H1 (cell line): ENCODE measurements around the gene MSH5. TPM values are rescaled to one million over a fixed set of nuclear protein-coding genes. Genes with fewer than 3 reads are reported as not detected.

Experiments used
- CTCF ChIA-PET: fragments of 300-600 bp; sonication (Branson Sonifier 250); formaldehyde crosslinking; loops from one replicate; lab custom pipeline; 2021; ENCODE audit not compliant: partially characterized antibody; lab: Charles Lee
- POLR2A ChIA-PET: fragments of 300-600 bp; sonication (Branson Sonifier 250); formaldehyde crosslinking; loops from one replicate; lab custom pipeline; 2021; ENCODE audit warnings: inconsistent platforms; ENCODE audit not compliant: partially characterized antibody; lab: Charles Lee
- DNase-seq, 2 experiments: peaks; one replicate each; pipeline versions ENCODE4 v3.0.0 to v3.0.0-alpha.2; 2010 to 2022; ENCODE audit warnings: low spot score in 2 of 2, low read depth in 1 of 2, mixed read lengths in 1 of 2
- FAIRE-seq: peaks from 2 replicates; lab custom pipeline; 2011; peaks lifted over from hg19 to GRCh38; lab: Jason Lieb, UNC
- H2AFZ ChIP-seq: 2 replicates; pipeline ENCODE4 v1.8.1; 2012; ENCODE audit warnings: low read length, inconsistent platforms
- H2AK5ac ChIP-seq: 2 replicates; pipeline ENCODE4 v1.6.1; 2013; ENCODE audit warnings: low read depth, low read length
- H2BK120ac ChIP-seq: replicated peaks from 2 replicates; pipeline ENCODE3; 2013; ENCODE audit warnings: low read depth, low read length, inconsistent platforms
- H2BK12ac ChIP-seq: 2 replicates; pipeline ENCODE4 v1.6.1; 2013; ENCODE audit warnings: low read depth, low read length
- H2BK15ac ChIP-seq: 2 replicates; pipeline ENCODE4 v1.6.1; 2013; ENCODE audit warnings: low read length
- H2BK20ac ChIP-seq: 2 replicates; pipeline ENCODE4 v1.6.1; 2013; ENCODE audit warnings: low read length
- H2BK5ac ChIP-seq: 2 replicates; pipeline ENCODE4 v1.6.1; 2013; ENCODE audit warnings: low read depth, low read length
- H3K14ac ChIP-seq: 2 replicates; pipeline ENCODE4 v1.6.1; 2013; ENCODE audit warnings: inconsistent platforms; ENCODE audit not compliant: insufficient read length
- H3K18ac ChIP-seq: 2 replicates; pipeline ENCODE4 v1.6.1; 2013; ENCODE audit warnings: low read length; ENCODE audit errors: extremely low read depth
- H3K23ac ChIP-seq: 2 replicates; pipeline ENCODE4 v1.6.1; 2013; ENCODE audit warnings: inconsistent platforms; ENCODE audit not compliant: insufficient read length
- H3K23me2 ChIP-seq: 2 replicates; pipeline ENCODE4 v1.6.1; 2013; ENCODE audit warnings: low read depth, low read length
- H3K27ac ChIP-seq: 2 replicates; pipeline ENCODE4 v1.6.1; 2011; ENCODE audit warnings: low read depth, low read length, inconsistent platforms
- H3K27me3 ChIP-seq, 4 experiments: replicated peaks in 1 of 4; 1 replicate in 1 of 4; 2 replicates in 3 of 4; pipeline versions ENCODE4 v1.6.1 to v1.8.1; 2011 to 2013; ENCODE audit warnings: low read length in 3 of 4, mild to moderate bottlenecking in 3 of 4, inconsistent platforms in 2 of 4, mixed read lengths in 2 of 4, moderate library complexity in 1 of 4; ENCODE audit not compliant: control insufficient read depth in 3 of 4, insufficient read depth in 3 of 4; ENCODE audit errors: extremely low read depth in 1 of 4
- H3K36me3 ChIP-seq, 4 experiments: 2 replicates each; pipeline versions ENCODE4 v1.6.1 to v1.8.1; 2011 to 2013; ENCODE audit warnings: mild to moderate bottlenecking in 4 of 4, low read length in 3 of 4, moderate library complexity in 2 of 4, control low read depth in 1 of 4, inconsistent platforms in 1 of 4; ENCODE audit not compliant: insufficient read depth in 4 of 4, control insufficient read depth in 2 of 4
- H3K4ac ChIP-seq: replicated peaks from 2 replicates; pipeline ENCODE3; 2013; ENCODE audit warnings: low read length, low read depth, mixed read lengths, inconsistent platforms; ENCODE audit not compliant: insufficient read length
- H3K4me1 ChIP-seq, 4 experiments: replicated peaks in 1 of 4; 1 replicate in 1 of 4; 2 replicates in 3 of 4; pipeline versions ENCODE4 v1.6.1 to v1.8.1; 2011 to 2013; ENCODE audit warnings: low read length in 3 of 4, inconsistent platforms in 2 of 4, mixed read lengths in 1 of 4; ENCODE audit not compliant: insufficient read depth in 4 of 4, control insufficient read depth in 3 of 4
- H3K4me2 ChIP-seq, 2 experiments: 2 replicates each; pipeline versions ENCODE4 v1.6.1 to v1.8.1; 2011 to 2013; ENCODE audit warnings: low read depth in 2 of 2, low read length in 2 of 2, control low read depth in 1 of 2, inconsistent platforms in 1 of 2, mild to moderate bottlenecking in 1 of 2; ENCODE audit not compliant: insufficient read depth in 1 of 2
- H3K4me3 ChIP-seq, 4 experiments: fragments of 200-600, 300-600 bp in 1 of 4; sonication (generic), shearing (Covaris generic), sonication (Bioruptor Twin) in 1 of 4; 2 replicates each; pipeline versions ENCODE4 v1.5.1 to v1.8.1; 2011 to 2016; ENCODE audit warnings: low read length in 4 of 4, low read depth in 3 of 4, control low read depth in 2 of 4, inconsistent platforms in 2 of 4, mild to moderate bottlenecking in 2 of 4, mixed read lengths in 1 of 4, moderate library complexity in 1 of 4; ENCODE audit not compliant: insufficient read depth in 2 of 4; ENCODE audit errors: extremely low read depth in 1 of 4
- H3K56ac ChIP-seq: replicated peaks from 2 replicates; pipeline ENCODE3; 2013; ENCODE audit warnings: low read depth, mild to moderate bottlenecking, mixed read lengths, low read length, inconsistent platforms; ENCODE audit not compliant: insufficient read length
- H3K79me1 ChIP-seq: 2 replicates; pipeline ENCODE4 v1.6.1; 2013; ENCODE audit warnings: low read depth, low read length, control low read depth
- H3K79me2 ChIP-seq, 2 experiments: 2 replicates each; pipeline versions ENCODE4 v1.6.1 to v1.8.1; 2012 to 2013; ENCODE audit warnings: low read length in 2 of 2, mild to moderate bottlenecking in 2 of 2, inconsistent platforms in 1 of 2; ENCODE audit not compliant: insufficient read depth in 2 of 2, control insufficient read depth in 1 of 2
- H3K9ac ChIP-seq, 4 experiments: replicated peaks in 1 of 4; 1 replicate in 1 of 4; 2 replicates in 3 of 4; pipeline versions ENCODE4 v1.6.1 to v1.8.1; 2011 to 2013; ENCODE audit warnings: low read depth in 3 of 4, low read length in 3 of 4, control low read depth in 2 of 4, mild to moderate bottlenecking in 2 of 4, moderate library complexity in 2 of 4, inconsistent platforms in 1 of 4; ENCODE audit errors: extremely low read depth in 1 of 4
- H3K9me3 ChIP-seq, 2 experiments: 2 replicates each; pipeline versions ENCODE4 v1.6.1 to v1.8.1; 2012 to 2013; ENCODE audit warnings: mild to moderate bottlenecking in 2 of 2, moderate library complexity in 2 of 2, control low read depth in 1 of 2, inconsistent platforms in 1 of 2, low read depth in 1 of 2, low read length in 1 of 2, mixed read lengths in 1 of 2; ENCODE audit not compliant: insufficient read depth in 2 of 2
- H4K20me1 ChIP-seq, 2 experiments: replicated peaks in 1 of 2; 2 replicates each; pipeline versions ENCODE3 to v1.8.1; 2011 to 2013; ENCODE audit warnings: inconsistent platforms in 2 of 2, low read length in 2 of 2, mild to moderate bottlenecking in 1 of 2; ENCODE audit not compliant: insufficient read depth in 2 of 2, control insufficient read depth in 1 of 2
- H4K5ac ChIP-seq: 2 replicates; pipeline ENCODE4 v1.6.1; 2013; ENCODE audit warnings: low read length, low read depth, mixed read lengths, inconsistent platforms; ENCODE audit not compliant: insufficient read length
- H4K8ac ChIP-seq: 2 replicates; pipeline ENCODE4 v1.8.0; 2013; ENCODE audit warnings: mild to moderate bottlenecking, moderate library complexity, low read length, inconsistent platforms; ENCODE audit not compliant: insufficient read depth; ENCODE audit errors: extremely low read depth
- H4K91ac ChIP-seq: replicated peaks from 2 replicates; pipeline ENCODE3; 2013; ENCODE audit warnings: low read length, mixed read lengths, inconsistent platforms; ENCODE audit not compliant: insufficient read length
- PHF8 ChIP-seq: fragments of 200-600 bp; sonication (generic); conservative IDR thresholded peaks from 2 replicates; pipeline ENCODE4 v1.7.1; 2012; ENCODE audit warnings: low read depth, mild to moderate bottlenecking, inconsistent platforms, low read length, moderate library complexity
- POLR2AphosphoS5 ChIP-seq: IDR thresholded peaks from 2 replicates; pipeline ENCODE4 v1.6.1; 2011; ENCODE audit warnings: low read depth, low read length
- RXRA ChIP-seq: IDR thresholded peaks from 2 replicates; pipeline ENCODE4 v1.6.1; 2011; ENCODE audit warnings: low read depth, mild to moderate bottlenecking, low read length, moderate library complexity; ENCODE audit not compliant: insufficient read depth
- SAP30 ChIP-seq: fragments of 300-600 bp; sonication (generic); IDR thresholded peaks from 2 replicates; pipeline ENCODE4 v1.7.1; 2012; ENCODE audit warnings: low read length, moderate library complexity, mild to moderate bottlenecking, inconsistent platforms; ENCODE audit not compliant: insufficient read depth, insufficient replicate concordance
- SIRT6 ChIP-seq: IDR thresholded peaks from one replicate; pipeline ENCODE4 v1.7.1; 2012; ENCODE audit warnings: low read length, inconsistent platforms
- ZNF274 ChIP-seq: IDR thresholded peaks from 2 replicates; pipeline ENCODE4 v1.7.0; 2012; ENCODE audit warnings: low read length, borderline replicate concordance; ENCODE audit errors: extremely low read depth
- WGBS, 2 experiments: shearing (Covaris generic) in 1 of 2; methylation state at CpG; one replicate each; pipeline versions ENCODE4 v1.1.6 to v1.1.7; 2013 to 2015; ENCODE audit warnings: low lambda C conversion rate in 2 of 2, mixed read lengths in 2 of 2, inconsistent platforms in 1 of 2, low coverage in 1 of 2, missing lambda C conversion rate in 1 of 2; ENCODE audit not compliant: insufficient replicate concordance in 2 of 2, insufficient coverage in 1 of 2, insufficient read length in 1 of 2; ENCODE audit errors: extremely low coverage in 1 of 2, missing lambda C conversion rate in 1 of 2; 5-methylcytosine and 5-hydroxymethylcytosine counted together
- polyA plus RNA-seq, 7 experiments: library from polyadenylated mRNA; depleted of rRNA in 3 of 7; stranded (reverse) in 5 of 7; unstranded in 2 of 7; fragments of >200 nt in 5 of 7; fragments of 200-250 nt in 2 of 7; gene quantifications; 1 replicate in 5 of 7; 2 replicates in 1 of 7; 4 replicates in 1 of 7; pipeline versions ENCODE4 v1.2.1 to v1.2.3, GENCODE V29; 2011 to 2013; ENCODE audit warnings: missing spikeins in 2 of 7, mixed read lengths in 2 of 7
- total RNA-seq: library from RNA; stranded (reverse); fragmentation: NEBNext Ultra II Directional; extraction: Animal tissue kit (Norgen Biotek cat#: 25700); gene quantifications from 2 replicates; pipeline ENCODE4 v1.2.1, GENCODE V29; 2021

The MSH5 gene
- total and polyA plus RNA-seq, 2 of the 8 experiments (the other 6 are each of a cell fraction or from before 2014, with no cell fraction given): 25.3 to 26.5 TPM

DNA sequence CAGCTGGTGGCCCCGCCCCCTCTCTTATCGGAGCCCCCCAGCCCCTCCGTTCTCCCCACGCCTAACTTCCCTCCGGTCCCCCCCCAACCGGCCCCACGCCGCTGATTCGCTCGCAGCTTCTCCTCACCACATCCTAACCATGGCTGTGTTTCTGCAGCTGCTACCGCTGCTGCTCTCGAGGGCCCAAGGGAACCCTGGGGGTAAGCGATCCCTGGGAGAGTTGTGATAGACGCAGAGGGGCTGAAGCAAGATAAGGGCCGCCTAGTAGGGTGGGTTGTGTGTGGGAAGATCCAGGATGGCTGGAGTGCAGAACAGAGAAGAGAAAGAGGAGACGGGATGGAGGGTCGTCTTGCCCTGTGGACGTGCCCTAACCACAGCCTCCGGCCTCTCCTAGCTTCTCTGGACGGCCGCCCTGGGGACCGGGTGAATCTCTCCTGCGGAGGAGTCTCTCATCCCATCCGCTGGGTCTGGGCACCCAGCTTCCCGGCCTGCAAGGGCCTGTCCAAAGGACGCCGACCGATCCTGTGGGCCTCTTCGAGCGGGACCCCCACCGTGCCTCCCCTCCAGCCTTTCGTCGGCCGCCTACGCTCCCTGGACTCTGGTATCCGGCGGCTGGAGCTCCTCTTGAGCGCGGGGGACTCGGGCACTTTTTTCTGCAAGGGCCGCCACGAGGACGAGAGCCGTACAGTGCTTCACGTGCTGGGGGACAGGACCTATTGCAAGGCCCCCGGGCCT lies 16.4 kb upstream of the MSH5 start, which contains the start of gene MPIG6B:
Gene MPIG6B, plus strand, starts transcription at position 129 of the 735 bp plus-strand sequence. Its CDS starts 11 bp downstream, at position 140.
- Histone ChIP-seq H2BK15ac (0 out of 2 replicates have a peak within 1 kb of the TSS, but pooled peaks have one; percentile 61), H2AFZ (no peak within 1 kb of the TSS), H3K79me2 (no peaks in the 10 kb centered on the region), H3K9me3 (no peaks in the 10 kb centered on the region), H3K4me2 (no peak within 1 kb of the TSS), H3K79me1 (0 out of 2 replicates have a peak, but pooled peaks cover 3% of the 10 kb centered on the region), H2AK5ac (no peak within 1 kb of the TSS), H3K23ac (no peak within 1 kb of the TSS), H3K27me3 (no peaks in the 10 kb centered on the region), H3K4ac (no peak within 1 kb of the TSS), H2BK12ac (no peak within 1 kb of the TSS), H3K14ac (no peak within 1 kb of the TSS), H4K91ac (no peak within 1 kb of the TSS), H4K5ac (no peak within 1 kb of the TSS), H3K4me1 (peaks cover 1 to 10% (median 6%) of the 10 kb centered on the region in 4 experiments; a peak in 6 of 7 replicates), H3K4me3 (no peak within 1 kb of the TSS), H3K23me2 (no peaks in the 10 kb centered on the region), H3K18ac (no peak within 1 kb of the TSS; the same call in 1 of the 2 replicates), H2BK120ac (no peak within 1 kb of the TSS), H3K56ac (no peak within 1 kb of the TSS), H4K8ac (peak within 1 kb of the TSS; percentile 53), H4K20me1 (no peaks in the 10 kb centered on the region), H3K36me3 (peaks cover 0 to 11% (median 10%) of the 10 kb centered on the region in 4 experiments; a peak in 5 of 8 replicates), H2BK5ac (no peak within 1 kb of the TSS), H3K27ac (no peak within 1 kb of the TSS), H3K9ac (no peak within 1 kb of the TSS; a peak in 1 of 7 replicates), H2BK20ac (no peak within 1 kb of the TSS)
- no peak for DNase-seq
- ChIA-PET CTCF (interaction anchor here (0.5 to 8.9 kb wide), 14 partner anchors 9 to 1049 kb away, joined by 3 to 89 read pairs (median 4); partner anchors contain the start of genes LSM2 and LY6G6D), POLR2A (interaction anchor here (0.9 to 7.2 kb wide), 15 partner anchors 9 to 139 kb away, joined by 3 to 73 read pairs (median 4); partner anchors contain the start of genes ABHD16A, CLIC1, GPANK1 and LY6G6D)
- 91% methylated on average over 33 of the region's 46 CpGs; no CpG with 5 or more reads in 1 of the 2 experiments for WGBS, 2 experiments
- TF ChIP-seq SAP30 (no peak), PHF8 (no peak), POLR2AphosphoS5 (no peak), RXRA (no peak), ZNF274 (no peak), SIRT6 (no peak)
- no peak for FAIRE-seq
